ENCODE results near the gene CACNA1D.
"Not testable (repeated sequence)": the region's sequence is repeated elsewhere in the genome, so short reads cannot be mapped to it uniquely, and the experiment has no call there.

Gene CACNA1D

GRCh38 chr3:53493963-53494791, at the start of gene CACNA1D:
CACNA1D (plus strand) TSS chr3:53494611; CDS start chr3:53495167, 556 bp downstream.
- FAIRE-seq (no peak), DNase-seq (ENCODE audit: low spot score) (peak; percentile 67)

- DNase-seq (ENCODE audit: low spot score) = no peak
- no peak for FAIRE-seq
These were observed 37.3 kb upstream of the CACNA1D start for GRCh38 chr3:53457068-53457467.

- FAIRE-seq (no peak), DNase-seq (ENCODE audit: low spot score) (no peak)
These were observed 34.1 kb upstream of the CACNA1D start for GRCh38 chr3:53460326-53460725.

GRCh38 chr3:53464424-53464823, 30.0 kb upstream of the CACNA1D start:
- FAIRE-seq (no peak), DNase-seq (ENCODE audit: low spot score) (peak; percentile 74)

- not testable (repeated sequence) for DNase-seq (ENCODE audit: low spot score); FAIRE-seq
These were observed 24.7 kb upstream of the CACNA1D start for GRCh38 chr3:53469758-53470157.

- no peak for FAIRE-seq
- no peak for DNase-seq (ENCODE audit: low spot score)
These were observed 21.0 kb upstream of the CACNA1D start for GRCh38 chr3:53473422-53473821.

GRCh38 chr3:53476372-53476771, 18.0 kb upstream of the CACNA1D start:
- DNase-seq (ENCODE audit: low spot score); FAIRE-seq: not testable (repeated sequence)

- not testable (repeated sequence) for FAIRE-seq; DNase-seq (ENCODE audit: low spot score)
These were observed 16.7 kb upstream of the CACNA1D start for GRCh38 chr3:53477689-53478088.

GRCh38 chr3:53478166-53478830, 16.1 kb upstream of the CACNA1D start:
- FAIRE-seq (no peak), DNase-seq (ENCODE audit: low spot score) (no peak)

GRCh38 chr3:53478921-53479664, 15.3 kb upstream of the CACNA1D start:
- no peak for DNase-seq (ENCODE audit: low spot score)

GRCh38 chr3:53482227-53482626, 12.2 kb upstream of the CACNA1D start:
- FAIRE-seq = no peak

More at GRCh38 chr3:53478921-53479664, 15.3 kb upstream of the CACNA1D start:
- no peak for FAIRE-seq

GRCh38 chr3:53483821-53484220, 10.6 kb upstream of the CACNA1D start:
- FAIRE-seq = no peak
- DNase-seq (ENCODE audit: low spot score) = no peak

More at GRCh38 chr3:53482227-53482626, 12.2 kb upstream of the CACNA1D start:
- no peak for DNase-seq (ENCODE audit: low spot score)

- DNase-seq (ENCODE audit: low spot score) (no peak), FAIRE-seq (no peak)
These were observed 9.4 kb upstream of the CACNA1D start for GRCh38 chr3:53484984-53485383.

GRCh38 chr3:53485675-53486403, 8.6 kb upstream of the CACNA1D start:
- FAIRE-seq = no peak

GRCh38 chr3:53486961-53487654, 7.3 kb upstream of the CACNA1D start:
- DNase-seq (ENCODE audit: low spot score) = no peak
- no peak for FAIRE-seq

More at GRCh38 chr3:53485675-53486403, 8.6 kb upstream of the CACNA1D start:
- no peak for DNase-seq (ENCODE audit: low spot score)

GRCh38 chr3:53489386-53489785, 5.0 kb upstream of the CACNA1D start:
- FAIRE-seq (no peak), DNase-seq (ENCODE audit: low spot score) (no peak)

- no peak for FAIRE-seq
These were observed 4.5 kb upstream of the CACNA1D start for GRCh38 chr3:53489787-53490458.

GRCh38 chr3:53490459-53490968, 3.9 kb upstream of the CACNA1D start:
- DNase-seq (ENCODE audit: low spot score) (no peak), FAIRE-seq (no peak)

More at GRCh38 chr3:53489787-53490458, 4.5 kb upstream of the CACNA1D start:
- DNase-seq (ENCODE audit: low spot score) = no peak

- no peak for FAIRE-seq
- no peak for DNase-seq (ENCODE audit: low spot score)
These were observed 3.1 kb upstream of the CACNA1D start for GRCh38 chr3:53491276-53491675.

- FAIRE-seq = no peak
These were observed 832 bp upstream of the CACNA1D start for GRCh38 chr3:53493595-53493962.

More at GRCh38 chr3:53493595-53493962, 832 bp upstream of the CACNA1D start:
- no peak for DNase-seq (ENCODE audit: low spot score)
